Inflammatory macrophage treated with lipopolysaccharide for 1 hour (primary cell): Measurements from ENCODE around the gene PACRG.
A peak's percentile ranks its signal among the peaks of the same experiment; 100 is the strongest.

Experiments used
- DNase-seq, 2 donors: peaks; one replicate each; pipeline ENCODE4 v3.0.0-alpha.2; 2020 to 2022

PACRG gene

GRCh38 chr6:162710936-162711335 is 16.8 kb upstream of the PACRG start:
- no peak for DNase-seq

- DNase-seq, result no peak
Measured at GRCh38 chr6:162711376-162711775, 16.4 kb upstream of the PACRG start.

DNA sequence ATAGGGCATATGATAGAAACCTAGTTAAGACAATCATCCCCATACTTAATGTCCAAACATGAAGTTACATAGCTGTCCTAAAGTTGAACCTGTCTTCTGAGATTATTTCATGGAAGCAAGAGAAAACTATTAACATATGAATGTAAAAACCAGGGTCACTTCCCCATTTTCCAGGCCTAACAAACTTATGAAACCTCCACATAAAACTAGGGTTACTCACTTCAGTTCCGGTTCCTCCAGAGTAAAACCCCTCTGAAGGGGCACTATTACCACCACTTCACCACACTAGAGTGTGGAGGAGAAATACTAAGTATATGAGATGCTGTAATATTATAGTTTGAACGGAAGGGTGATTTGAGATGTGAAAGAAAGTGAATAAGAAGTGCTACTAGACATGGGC is 15.1 kb upstream of the PACRG start:
- peak; percentile 12 to 29 for DNase-seq

- DNase-seq, result no peak
Measured at GRCh38 chr6:162713974-162714780, 13.6 kb upstream of the PACRG start.

GRCh38 chr6:162715601-162716000 is 12.2 kb upstream of the PACRG start:
- no peak for DNase-seq

- no peak for DNase-seq
Measured at GRCh38 chr6:162719528-162719927, 8.2 kb upstream of the PACRG start.

DNA sequence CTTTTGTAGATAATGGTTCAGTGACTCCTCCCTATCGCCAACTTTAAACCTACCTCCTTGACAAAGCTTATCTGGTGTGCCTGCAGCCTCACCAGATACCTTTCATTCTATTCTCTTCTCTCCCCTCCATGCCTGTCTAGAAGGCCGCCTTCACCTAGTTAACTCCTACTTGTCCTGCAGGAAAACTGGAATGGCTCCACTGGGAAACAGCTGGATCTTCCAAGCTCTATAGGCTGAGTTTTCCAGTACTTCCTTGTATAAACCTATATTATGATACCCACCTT is 6.4 kb upstream of the PACRG start:
- DNase-seq, result no peak

DNA sequence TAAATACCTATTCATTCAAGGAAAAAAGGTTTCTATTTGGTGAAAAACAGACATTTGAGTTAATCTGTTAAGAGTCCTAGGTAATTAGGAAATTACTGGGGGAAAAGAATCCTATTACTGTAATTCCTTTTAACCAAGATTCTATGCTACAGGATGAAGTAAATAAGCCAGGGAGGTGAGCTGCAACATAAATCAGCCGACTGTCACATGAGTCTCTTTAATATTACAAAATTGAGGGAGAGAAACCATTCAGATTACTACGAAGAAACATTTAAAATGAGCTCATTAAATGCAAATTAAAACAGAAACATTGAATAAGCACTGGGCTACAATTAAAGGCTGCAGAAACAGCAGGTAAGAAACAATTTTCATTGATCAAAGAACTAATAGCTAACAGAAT is 5.5 kb upstream of the PACRG start:
- DNase-seq, result no peak

DNA sequence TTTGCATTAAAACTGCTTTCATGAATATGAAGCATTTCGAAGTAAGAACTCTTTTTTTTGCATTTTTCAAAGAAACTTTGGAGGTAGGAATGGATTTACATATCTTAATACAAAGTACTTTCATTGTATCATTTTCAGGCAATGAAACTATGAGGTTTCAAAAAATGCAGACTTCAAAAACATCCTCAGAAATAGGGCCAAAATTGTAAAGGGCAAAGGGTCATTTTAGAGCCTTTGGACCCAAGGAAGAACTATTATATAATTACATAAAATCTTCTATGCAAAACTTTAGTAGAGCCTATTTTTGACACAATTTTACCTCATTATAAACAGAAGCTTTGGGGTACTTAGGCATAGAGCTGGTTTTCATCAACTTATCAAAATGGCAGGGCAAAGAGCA is 5.1 kb upstream of the PACRG start:
- DNase-seq, result no peak

DNA sequence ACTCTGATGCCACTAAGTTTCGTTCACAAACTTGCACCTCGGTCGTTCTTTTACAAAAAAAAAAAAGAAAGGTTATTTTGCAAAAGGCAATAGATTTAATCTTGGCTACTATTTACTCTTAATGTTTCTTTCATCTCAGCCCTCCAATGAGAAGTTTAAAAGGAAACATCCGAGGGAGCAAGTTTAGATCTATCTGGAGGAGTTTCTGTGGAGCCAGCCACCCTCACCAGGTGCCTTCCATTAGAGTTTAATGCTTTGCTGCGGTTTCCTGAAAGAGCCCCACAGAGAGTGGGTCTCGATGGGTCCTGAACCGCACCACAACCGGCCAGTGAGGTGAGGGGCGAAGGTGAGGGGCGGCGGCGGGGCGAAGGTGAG is 840 bp upstream of the PACRG start:
- no peak for DNase-seq

DNA sequence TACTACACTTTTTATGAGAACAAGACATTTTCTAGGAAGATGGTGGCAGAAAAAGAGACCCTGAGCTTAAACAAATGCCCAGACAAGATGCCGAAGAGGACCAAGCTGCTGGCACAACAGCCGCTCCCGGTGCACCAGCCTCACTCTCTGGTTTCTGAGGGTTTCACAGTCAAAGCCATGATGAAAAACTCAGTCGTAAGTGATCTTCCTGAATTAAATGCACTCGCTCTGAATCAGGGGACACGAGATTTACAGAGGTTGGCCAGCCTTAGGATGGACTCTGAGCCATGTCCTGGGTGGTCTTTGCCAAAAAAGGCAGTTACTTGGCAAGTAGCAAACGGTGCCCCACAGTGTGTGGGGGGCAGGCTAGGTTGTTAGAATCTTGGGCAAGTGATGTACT is 423 bp downstream of the PACRG start:
- DNase-seq, result no peak

DNA sequence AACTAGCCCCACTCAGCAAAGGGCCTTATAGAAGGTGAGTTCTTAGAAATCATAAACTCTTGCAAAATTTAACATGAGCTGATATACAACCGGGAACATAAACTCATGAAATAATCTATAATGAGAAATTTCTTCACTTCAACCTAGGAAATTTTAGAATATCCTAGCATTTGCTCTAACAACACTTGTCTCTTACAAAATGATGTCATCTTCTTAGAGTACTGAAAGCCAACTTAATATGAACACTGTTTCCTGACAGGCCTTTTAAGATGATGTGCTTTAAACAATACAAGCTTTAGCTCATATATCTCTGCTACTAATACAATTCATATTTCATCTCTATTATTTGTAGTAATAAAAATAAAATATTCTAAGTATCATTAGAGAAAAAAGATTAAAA is 932 bp downstream of the PACRG start:
- DNase-seq, result no peak

DNA sequence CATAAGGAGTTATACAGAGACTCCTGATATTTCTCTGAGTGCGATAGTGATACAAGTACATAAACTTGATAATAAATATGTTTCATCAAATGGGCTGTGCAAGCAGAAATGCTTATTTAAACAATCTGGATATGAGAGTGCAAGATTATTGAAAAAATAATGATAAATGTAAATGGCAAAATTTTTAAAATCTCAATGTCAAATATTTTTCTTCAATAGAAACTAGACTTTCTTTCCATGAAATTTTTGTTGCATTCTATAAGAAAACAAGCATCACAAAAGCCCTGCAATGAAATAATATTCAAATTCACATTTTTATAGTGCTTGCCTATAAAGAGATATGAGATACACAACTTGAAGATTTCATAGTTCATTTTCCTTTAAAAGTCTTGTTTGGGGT is 2.7 kb downstream of the PACRG start:
- no peak for DNase-seq

DNA sequence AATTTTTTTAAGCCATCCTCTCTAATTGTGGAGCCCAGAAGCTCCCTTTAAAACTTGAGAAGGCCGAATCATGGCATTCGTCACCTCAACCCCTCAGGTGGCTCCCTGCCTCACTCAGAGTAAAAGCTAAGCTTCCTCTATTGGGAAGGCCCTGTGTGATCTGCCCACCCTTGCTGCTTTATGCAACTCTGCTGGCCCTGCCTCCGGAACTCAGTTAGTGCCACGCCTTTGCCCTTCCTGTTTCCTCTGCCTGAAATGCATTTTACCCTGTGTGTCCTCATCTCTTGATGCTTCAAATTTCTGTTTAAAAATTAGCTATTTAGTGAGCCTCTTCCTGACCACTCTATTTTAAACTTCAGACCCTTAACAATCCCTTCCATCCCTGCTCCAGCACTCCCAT is 5.7 kb downstream of the PACRG start:
- peak; percentile 16 to 17 for DNase-seq

DNA sequence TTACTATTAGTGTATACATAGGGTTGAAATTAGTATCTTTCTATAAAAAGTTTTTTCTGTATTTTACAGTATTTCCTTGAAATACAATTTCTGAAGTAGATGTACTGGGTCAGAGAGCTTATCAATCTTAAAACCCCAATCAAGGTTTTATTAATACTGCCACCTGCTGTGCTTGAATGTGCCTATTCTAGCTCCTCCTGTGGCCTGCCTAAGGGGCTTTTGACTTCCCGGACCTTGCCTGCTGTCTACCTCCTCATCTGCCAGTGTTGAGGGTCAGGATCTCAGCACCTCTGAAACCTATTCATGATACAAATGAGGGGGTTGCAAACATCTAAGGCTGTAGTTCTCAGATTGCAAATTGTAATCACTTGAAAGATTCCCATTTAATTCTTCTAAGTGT is 9.2 kb downstream of the PACRG start:
- DNase-seq, result no peak

DNA sequence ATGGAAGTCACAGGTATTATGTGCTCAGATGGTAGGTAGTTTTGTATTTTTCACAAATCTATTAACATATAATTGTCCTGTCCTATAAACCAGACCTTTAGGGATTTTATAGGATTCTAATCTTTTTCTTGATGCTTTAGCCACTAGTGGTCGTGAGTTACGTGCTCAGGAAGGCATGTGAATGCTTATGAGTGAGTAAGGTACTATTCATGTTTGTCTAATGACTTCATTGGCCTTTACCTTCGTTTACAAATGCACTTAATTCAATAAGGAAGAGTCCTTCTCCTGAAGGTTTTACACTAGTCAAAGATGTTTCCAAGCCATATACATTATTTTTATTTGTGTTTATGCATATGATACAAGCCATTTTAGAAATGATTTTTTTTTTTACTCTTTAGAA is 23.0 kb downstream of the PACRG start:
- no peak for DNase-seq

GRCh38 chr6:162751211-162751859 is 23.6 kb downstream of the PACRG start:
- DNase-seq, result no peak

DNA sequence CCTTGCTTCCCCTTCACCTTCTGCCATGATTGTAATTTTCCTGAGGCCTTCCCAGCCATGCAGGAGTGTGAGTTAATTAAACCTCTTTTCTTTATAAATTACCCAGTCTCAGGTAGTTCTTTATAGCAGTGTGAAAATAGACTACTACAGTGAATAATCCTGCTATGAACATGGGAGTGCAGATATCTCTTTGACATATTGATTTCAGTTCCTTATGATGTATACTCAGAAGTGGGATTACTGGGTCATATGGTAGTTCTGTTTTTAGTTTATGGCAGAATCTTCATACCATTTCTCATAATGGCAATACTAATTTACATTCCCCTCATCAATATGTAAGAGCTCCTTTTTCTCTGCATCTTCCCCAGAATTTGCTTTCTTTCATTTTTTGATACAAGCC is 26.0 kb downstream of the PACRG start:
- DNase-seq, result no peak

DNA sequence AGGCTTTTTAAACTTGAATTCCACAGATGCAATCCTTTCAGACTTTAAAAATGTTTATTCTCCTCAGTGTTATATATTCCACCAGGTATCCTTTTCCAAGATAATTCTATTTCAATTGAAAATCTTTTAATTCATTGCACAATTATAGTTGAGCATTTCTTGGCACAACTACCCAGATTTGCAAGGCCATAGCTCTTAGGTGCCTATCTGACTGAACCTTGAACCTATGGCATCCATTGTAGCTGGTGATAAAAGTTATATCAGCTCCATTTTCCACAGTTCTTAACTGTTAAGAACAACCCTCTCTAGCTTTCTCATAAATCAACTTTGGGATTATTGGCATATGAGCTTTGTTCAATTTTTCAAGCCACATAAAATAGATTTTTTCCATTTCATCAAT is 42.4 kb downstream of the PACRG start:
- DNase-seq, result no peak

DNA sequence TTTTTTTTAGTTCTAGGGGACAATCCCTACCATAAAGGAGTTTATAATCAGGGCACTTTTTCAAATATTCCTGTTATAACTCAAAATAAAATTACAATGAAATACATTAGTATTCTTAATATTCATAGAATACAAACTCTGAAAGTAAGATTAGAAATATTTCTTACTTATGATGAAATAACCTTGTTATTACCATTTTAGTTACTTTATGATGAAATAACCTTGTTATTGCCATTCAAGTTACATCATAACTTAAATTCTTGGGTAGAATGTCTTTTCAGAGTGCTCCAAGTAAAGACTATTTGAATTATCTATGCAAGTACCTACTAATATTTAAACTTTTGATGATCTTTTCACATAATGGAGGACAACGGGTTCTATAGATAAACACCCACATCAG is 43.2 kb downstream of the PACRG start:
- no peak for DNase-seq

DNA sequence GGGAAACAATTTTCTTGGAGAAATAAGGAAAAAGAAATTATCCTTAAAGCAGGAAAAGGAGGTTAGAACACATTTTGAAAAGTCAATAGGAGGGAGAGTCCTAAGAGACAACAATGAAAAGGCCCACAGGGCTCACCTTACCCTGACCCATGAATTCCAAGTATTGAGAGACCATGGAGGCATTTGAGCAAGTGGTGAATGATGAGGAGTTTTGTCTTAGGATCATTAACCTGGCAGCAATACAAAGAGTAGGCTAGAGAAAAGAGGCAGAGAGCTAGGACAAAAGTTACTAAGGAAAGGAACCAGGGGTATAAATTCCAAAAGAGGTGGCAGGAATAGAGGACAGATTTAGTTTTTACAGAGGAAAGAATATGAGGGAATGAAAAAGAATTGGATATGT is 44.7 kb downstream of the PACRG start:
- no peak for DNase-seq

- no peak for DNase-seq
Measured at GRCh38 chr6:162773996-162774395, 46.2 kb downstream of the PACRG start.

DNA sequence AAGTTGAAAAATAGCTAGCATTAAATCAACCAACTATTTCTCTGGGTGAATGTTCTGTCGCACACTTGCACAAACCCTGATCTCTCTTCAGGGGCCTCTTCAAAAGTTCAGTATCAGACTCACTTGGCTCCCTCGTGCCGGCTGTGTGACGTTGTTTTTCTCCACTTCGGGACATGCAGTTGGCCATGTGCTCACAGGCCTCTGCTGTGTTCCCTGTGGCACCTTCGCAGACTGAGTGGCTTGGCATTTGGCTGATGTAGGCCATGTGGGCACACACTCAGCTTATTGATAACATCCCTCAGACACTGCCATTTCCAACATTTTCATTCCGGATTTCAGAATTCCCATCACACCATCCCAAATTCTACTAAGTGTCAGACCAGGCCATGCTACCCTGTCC is 49.3 kb downstream of the PACRG start:
- DNase-seq, result no peak

- DNase-seq, result no peak
Measured at GRCh38 chr6:162778603-162779002, 50.8 kb downstream of the PACRG start.

GRCh38 chr6:162785632-162786242 is 58.0 kb downstream of the PACRG start:
- DNase-seq, result no peak
